SK-N-MC (cell line): ENCODE data around the gene RELL1.

ENCODE experiments used
- EZH2 ChIP-seq: fragments of 200-600 bp; sonication (generic); IDR thresholded peaks from one replicate; pipeline ENCODE4 v1.6.1; 2017; ENCODE audit warnings: antibody characterized with exemption
- FOXP2 ChIP-seq: optimal IDR thresholded peaks from 2 replicates; pipeline ENCODE3; 2011; ENCODE audit warnings: mild to moderate bottlenecking, moderate library complexity; ENCODE audit not compliant: insufficient read depth; ENCODE audit errors: extremely low read length, control extremely low read depth
- POLR2AphosphoS5 ChIP-seq: IDR thresholded peaks from 2 replicates; pipeline ENCODE4 v1.6.1; 2012; ENCODE audit warnings: mild to moderate bottlenecking, low read depth, low read length, borderline replicate concordance

- no peak for TF ChIP-seq POLR2AphosphoS5
- TF ChIP-seq EZH2: no peak
- no peak for TF ChIP-seq FOXP2
These were observed 41.2 kb downstream of the RELL1 start for GRCh38 chr4:37644962-37645361.
